ENCODE measurements around the gene CLCN7. TPM values are rescaled to one million over a fixed set of nuclear protein-coding genes. Genes with fewer than 3 reads are reported as not detected.

CLCN7 gene
- total and polyA plus RNA-seq, 2 of the 8 experiments (the other 6 are each of a cell fraction or from before 2014, with no cell fraction given) = 38.6 to 81.5 TPM

DNA sequence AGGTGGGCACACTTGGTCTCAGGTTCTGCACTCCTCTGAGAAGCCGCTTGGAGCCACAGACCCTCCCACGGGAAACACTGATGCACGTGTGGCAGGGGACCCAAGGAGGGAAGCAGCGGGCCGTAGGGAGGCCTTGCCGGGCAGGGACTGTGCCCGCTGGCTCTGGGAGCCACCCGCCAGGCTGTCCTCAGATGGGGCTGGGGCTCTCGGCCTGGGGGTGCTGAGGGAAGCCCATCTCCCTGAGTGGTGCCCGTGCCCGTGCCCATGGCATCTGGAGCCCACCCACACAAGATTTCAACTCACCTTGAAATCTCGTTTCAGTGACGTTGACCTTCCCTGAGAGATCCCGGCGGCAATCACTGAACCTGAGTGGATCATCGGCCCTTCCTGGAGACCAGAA is 17.9 kb downstream of the CLCN7 start (continued):
- TF ChIP-seq, protein P1, sequence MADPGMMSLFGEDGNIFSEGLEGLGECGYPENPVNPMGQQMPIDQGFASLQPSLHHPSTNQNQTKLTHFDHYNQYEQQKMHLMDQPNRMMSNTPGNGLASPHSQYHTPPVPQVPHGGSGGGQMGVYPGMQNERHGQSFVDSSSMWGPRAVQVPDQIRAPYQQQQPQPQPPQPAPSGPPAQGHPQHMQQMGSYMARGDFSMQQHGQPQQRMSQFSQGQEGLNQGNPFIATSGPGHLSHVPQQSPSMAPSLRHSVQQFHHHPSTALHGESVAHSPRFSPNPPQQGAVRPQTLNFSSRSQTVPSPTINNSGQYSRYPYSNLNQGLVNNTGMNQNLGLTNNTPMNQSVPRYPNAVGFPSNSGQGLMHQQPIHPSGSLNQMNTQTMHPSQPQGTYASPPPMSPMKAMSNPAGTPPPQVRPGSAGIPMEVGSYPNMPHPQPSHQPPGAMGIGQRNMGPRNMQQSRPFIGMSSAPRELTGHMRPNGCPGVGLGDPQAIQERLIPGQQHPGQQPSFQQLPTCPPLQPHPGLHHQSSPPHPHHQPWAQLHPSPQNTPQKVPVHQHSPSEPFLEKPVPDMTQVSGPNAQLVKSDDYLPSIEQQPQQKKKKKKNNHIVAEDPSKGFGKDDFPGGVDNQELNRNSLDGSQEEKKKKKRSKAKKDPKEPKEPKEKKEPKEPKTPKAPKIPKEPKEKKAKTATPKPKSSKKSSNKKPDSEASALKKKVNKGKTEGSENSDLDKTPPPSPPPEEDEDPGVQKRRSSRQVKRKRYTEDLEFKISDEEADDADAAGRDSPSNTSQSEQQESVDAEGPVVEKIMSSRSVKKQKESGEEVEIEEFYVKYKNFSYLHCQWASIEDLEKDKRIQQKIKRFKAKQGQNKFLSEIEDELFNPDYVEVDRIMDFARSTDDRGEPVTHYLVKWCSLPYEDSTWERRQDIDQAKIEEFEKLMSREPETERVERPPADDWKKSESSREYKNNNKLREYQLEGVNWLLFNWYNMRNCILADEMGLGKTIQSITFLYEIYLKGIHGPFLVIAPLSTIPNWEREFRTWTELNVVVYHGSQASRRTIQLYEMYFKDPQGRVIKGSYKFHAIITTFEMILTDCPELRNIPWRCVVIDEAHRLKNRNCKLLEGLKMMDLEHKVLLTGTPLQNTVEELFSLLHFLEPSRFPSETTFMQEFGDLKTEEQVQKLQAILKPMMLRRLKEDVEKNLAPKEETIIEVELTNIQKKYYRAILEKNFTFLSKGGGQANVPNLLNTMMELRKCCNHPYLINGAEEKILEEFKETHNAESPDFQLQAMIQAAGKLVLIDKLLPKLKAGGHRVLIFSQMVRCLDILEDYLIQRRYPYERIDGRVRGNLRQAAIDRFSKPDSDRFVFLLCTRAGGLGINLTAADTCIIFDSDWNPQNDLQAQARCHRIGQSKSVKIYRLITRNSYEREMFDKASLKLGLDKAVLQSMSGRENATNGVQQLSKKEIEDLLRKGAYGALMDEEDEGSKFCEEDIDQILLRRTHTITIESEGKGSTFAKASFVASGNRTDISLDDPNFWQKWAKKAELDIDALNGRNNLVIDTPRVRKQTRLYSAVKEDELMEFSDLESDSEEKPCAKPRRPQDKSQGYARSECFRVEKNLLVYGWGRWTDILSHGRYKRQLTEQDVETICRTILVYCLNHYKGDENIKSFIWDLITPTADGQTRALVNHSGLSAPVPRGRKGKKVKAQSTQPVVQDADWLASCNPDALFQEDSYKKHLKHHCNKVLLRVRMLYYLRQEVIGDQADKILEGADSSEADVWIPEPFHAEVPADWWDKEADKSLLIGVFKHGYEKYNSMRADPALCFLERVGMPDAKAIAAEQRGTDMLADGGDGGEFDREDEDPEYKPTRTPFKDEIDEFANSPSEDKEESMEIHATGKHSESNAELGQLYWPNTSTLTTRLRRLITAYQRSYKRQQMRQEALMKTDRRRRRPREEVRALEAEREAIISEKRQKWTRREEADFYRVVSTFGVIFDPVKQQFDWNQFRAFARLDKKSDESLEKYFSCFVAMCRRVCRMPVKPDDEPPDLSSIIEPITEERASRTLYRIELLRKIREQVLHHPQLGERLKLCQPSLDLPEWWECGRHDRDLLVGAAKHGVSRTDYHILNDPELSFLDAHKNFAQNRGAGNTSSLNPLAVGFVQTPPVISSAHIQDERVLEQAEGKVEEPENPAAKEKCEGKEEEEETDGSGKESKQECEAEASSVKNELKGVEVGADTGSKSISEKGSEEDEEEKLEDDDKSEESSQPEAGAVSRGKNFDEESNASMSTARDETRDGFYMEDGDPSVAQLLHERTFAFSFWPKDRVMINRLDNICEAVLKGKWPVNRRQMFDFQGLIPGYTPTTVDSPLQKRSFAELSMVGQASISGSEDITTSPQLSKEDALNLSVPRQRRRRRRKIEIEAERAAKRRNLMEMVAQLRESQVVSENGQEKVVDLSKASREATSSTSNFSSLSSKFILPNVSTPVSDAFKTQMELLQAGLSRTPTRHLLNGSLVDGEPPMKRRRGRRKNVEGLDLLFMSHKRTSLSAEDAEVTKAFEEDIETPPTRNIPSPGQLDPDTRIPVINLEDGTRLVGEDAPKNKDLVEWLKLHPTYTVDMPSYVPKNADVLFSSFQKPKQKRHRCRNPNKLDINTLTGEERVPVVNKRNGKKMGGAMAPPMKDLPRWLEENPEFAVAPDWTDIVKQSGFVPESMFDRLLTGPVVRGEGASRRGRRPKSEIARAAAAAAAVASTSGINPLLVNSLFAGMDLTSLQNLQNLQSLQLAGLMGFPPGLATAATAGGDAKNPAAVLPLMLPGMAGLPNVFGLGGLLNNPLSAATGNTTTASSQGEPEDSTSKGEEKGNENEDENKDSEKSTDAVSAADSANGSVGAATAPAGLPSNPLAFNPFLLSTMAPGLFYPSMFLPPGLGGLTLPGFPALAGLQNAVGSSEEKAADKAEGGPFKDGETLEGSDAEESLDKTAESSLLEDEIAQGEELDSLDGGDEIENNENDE (IDR thresholded peaks at IDR 0.05; ENCODE audit: insufficient replicate concordance, low read length) = no peak
- TF ChIP-seq EGR1 (IDR thresholded peaks at IDR 0.05; ENCODE audit: borderline replicate concordance, low read depth, low read length) = no peak
- no peak for TF ChIP-seq CTCF (IDR thresholded peaks at IDR 0.05; ENCODE audit: control extremely low read depth in 1 of 3, insufficient read depth in 1 of 3, low read depth in 1 of 3, low read length in 3 of 3)
- TF ChIP-seq RAD21 (IDR thresholded peaks at IDR 0.05 in 1 of 2, conservative IDR thresholded peaks at IDR 0.05 in 1 of 2; ENCODE audit: low read depth in 2 of 2, low read length in 2 of 2) = no peak
